GM21737 (cell line): ENCODE measurements around the gene SCN1A.

Experiments used
- ATAC-seq: cut with Tn5 transposase; IDR thresholded peaks from one replicate; pipeline ENCODE4 v1.9.1; 2021; ENCODE audit warnings: mild to moderate bottlenecking, moderate library complexity; ENCODE audit not compliant: unreplicated experiment

Gene SCN1A

DNA sequence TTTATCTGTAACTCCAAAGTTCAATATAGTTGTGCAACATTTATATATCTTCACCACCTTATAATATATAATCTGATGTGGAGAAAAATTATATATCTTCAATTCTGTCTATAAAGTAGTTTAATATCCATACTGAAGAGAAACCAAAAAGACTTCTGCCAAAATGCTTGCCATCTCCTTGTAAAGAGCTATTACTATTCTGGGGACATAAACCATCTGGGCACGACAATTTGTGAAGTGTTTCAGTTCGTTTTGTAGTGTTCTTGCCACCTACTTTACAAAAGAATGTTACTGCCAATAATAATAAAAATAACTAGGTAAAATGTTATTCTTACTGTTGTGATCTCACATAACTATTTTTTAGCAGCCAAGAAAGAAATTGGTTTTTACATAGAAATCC lies 45.1 kb downstream of the SCN1A start:
- ATAC-seq: no peak

- ATAC-seq: no peak
Observed at GRCh38 chr2:166081852-166082251, 46.0 kb downstream of the SCN1A start.

DNA sequence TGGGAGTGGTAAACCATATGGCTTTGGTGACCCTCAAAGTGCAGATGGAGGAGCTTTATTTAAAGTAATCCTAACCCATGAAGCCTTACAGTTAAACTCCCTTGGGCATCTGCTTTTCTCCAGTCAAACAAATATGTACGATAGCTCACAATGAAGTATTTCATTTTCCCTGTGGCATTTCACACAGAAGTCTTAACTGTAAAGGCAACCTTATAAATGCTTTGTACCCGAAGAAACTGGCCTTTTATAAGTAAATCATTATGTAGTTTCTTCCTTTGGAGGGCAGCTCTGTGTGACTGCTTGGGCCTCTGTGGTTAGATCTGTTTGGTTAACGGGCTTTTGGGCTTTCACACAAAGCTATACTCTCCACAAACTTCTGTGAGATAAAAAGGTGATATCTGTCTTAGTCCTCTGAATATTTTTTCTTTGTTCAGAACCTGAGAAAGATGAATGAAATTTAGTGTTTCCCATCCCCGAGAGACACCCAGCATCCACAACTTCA lies 46.6 kb downstream of the SCN1A start:
- no peak for ATAC-seq

DNA sequence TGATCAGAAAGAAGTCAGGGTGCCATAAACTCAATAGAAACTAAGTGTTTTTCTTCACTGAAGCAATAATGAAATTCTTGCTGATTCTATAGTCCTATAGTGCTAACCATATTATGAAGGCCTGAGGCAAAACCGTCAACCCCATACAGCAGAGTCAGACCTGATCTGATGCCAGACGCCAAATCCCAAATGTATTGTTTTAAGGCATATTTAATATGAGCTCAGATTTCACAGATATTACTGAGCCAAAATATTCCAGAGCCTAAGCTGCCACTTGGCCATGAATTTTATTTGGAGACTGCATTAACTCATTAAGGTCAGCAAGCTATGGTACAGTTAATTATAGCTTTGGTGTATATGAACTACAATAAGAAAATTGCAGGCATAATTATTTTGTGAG lies 53.4 kb downstream of the SCN1A start:
- ATAC-seq: no peak

DNA sequence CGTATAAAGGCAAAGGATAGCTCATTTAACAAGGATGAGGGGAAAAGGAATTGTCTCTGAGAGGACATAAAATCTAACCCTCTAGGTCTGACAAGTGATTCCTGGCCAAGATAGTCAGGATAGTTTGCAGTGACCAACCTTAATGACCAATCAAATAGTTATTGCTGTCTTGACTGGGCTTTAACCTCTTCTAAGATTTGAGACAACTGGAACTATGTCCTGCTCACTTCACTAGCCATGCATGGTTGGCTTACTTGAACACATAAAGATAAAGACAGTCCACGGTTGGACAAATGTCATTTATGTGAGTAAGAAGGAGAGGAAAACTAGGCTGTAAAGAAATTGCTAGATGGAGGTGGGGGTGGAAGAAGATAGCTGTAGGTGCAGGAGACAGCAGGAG lies 53.8 kb downstream of the SCN1A start:
- no peak for ATAC-seq

GRCh38 chr2:166070231-166070630 lies 57.6 kb downstream of the SCN1A start:
- no peak for ATAC-seq

DNA sequence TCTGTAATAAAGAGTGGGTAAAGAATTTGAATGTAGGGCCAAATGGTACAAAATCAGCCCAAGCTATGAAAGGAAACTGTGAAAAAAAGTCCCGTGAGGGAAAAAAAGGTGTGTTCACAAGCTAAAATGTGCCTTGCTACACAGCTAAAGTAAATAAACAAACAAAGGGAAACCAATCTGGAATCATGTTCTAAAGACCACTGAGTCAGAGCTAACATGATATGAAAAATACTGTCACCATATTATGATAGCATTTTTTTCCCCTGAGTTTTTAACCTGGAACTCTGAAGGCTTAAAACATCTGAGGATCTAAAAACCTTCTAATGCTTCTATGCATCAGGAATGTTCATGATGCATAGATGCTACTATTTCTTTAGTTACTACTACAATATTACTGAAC lies 58.8 kb downstream of the SCN1A start:
- no peak for ATAC-seq

DNA sequence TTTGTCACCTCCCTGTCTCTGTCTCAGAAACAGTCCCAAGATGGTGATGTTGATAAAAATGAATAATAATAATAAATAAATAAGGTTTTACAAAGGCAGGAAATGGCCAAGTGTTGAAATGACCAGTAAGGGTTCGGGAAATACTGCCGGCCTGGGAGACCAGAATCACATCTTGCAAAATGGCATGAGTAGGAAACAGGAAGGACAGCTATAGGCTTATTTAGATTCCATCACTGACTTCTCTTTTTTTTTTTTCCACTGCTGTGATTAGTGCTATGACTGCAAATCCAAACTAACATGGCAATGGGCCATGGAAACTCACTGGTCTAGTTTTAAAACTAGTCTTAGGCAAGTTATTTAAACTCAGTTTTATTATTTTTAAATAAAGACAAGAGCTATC lies 60.6 kb downstream of the SCN1A start:
- ATAC-seq: no peak

- no peak for ATAC-seq
Observed at GRCh38 chr2:166060191-166060590, 67.6 kb downstream of the SCN1A start.

DNA sequence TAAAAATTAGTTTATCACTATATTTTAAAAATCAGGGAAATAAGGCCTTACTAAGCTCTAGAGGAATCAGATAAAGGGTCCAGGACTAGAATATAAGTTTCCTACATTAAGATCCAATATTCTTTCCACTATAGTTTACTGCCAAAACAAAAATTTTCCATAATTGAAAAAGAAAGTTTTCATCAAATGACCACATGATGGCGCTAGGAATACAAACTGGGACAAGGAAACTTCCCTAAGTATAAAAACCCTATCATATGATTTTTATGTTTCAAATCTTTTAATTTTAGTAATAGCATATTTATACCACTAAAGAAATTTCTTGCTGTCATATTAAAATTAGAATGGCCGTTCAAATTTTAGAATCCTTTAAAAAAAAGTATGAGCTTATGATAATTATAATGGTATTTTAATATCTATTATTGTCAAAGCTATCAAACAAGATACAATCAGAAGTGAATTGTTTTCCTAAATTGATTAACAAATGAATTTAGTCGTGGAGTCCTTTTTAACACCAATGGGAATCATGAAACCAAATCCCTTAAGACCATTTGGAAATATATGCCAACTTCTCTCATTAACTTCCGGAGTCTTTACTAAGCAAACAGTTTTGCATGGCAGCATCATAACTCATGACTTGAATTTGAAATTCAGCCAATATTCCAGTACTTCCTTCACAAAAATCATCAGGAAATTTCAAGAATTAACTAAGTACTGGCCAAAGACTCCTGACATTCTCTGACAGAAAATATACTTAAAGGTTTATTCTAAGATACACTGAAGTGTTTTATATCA lies 70.3 kb downstream of the SCN1A start:
- ATAC-seq: no peak

- ATAC-seq: no peak
Observed at GRCh38 chr2:166044853-166045483, 82.9 kb downstream of the SCN1A start.

DNA sequence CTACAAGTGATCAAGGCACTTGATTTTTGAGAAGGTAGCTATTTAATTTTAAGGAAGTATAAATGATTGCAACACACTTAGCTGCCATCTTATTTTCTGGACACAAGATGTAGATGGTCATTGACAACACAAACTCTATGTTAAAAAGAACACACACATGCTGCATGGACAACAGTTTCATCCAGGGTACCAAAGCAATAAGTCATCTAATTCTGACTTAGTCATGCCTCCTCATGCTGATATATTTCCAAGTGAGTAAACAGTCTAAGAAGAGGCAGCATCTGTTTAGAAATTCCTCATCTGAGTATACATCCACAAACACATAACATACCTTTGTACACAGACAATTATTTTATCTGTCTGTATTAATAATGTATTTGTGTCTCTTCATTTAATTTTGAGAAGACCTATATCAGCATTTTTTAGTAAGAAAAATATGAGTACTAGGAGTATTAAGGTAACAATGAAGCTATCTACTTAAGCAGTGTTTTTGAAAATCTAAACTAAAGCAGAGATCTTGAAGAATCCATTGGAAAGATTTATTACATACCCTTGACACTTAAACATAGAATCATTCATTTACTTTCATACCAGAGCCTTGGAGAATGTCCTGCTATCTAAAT lies 84.9 kb downstream of the SCN1A start:
- no peak for ATAC-seq

- ATAC-seq: no peak
Observed at GRCh38 chr2:166042356-166042755, 85.5 kb downstream of the SCN1A start.

DNA sequence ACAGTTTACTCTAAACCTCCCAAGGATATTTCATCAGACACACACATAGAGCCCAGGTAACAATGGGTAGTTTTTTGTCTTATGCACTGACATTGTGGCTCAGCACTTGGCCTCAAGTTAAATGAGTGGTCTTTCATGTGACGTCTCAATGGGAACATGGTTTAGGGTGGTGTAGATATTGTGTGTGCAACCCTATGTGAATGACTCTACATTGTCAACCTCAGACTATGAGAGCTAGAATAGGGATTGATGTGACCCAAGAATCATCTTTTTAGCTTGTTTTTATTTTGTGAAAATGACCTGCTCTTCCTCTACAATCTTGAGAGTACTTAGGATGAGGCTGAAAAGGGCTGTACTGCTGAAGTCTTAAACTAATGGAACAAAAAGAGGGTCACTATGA lies 86.2 kb downstream of the SCN1A start:
- ATAC-seq: no peak

GRCh38 chr2:166032361-166032760 lies 95.5 kb downstream of the SCN1A start:
- ATAC-seq: no peak

DNA sequence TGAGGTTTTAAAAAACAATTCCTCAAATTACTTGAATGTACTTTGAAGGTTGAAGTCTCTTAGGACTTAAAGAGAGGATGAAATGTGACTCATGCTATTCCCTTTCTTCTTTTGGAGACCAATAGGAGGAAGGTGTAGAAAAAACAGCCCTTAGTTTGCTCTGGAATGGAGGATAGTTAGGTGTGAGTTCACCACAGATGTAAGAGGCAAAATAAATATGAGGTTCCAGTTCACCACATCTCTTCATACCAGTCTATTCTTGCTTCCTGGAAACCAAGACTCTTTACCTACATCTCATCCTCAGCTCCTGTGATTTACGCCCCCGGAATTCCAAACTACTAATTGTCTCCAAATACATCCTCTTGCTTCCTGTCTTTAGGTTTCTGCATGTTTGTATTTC lies 96.8 kb downstream of the SCN1A start:
- ATAC-seq: no peak

GRCh38 chr2:166025313-166025712 lies 102.5 kb downstream of the SCN1A start:
- no peak for ATAC-seq

DNA sequence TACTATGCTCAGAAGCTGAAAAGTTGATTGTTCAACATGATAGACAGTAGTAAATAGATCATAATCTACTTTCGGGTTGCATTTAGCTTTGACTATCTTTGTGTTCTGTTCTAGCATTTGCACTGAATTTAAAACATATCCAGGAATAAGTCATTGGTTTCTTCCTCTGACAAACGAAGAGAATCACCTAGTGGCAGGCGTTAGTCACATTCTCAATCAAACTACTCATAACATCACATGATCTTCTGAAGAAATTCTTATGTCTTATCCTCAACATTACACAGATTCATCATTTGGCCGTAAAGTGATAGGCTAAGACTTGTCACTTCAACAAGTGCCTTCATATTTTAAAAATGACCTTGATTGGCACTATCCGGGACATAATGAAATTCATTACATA lies 110.6 kb downstream of the SCN1A start:
- ATAC-seq: no peak

GRCh38 chr2:166013878-166014277 lies 113.9 kb downstream of the SCN1A start:
- ATAC-seq: no peak

- no peak for ATAC-seq
Observed at GRCh38 chr2:166011660-166012059, 116.2 kb downstream of the SCN1A start.

DNA sequence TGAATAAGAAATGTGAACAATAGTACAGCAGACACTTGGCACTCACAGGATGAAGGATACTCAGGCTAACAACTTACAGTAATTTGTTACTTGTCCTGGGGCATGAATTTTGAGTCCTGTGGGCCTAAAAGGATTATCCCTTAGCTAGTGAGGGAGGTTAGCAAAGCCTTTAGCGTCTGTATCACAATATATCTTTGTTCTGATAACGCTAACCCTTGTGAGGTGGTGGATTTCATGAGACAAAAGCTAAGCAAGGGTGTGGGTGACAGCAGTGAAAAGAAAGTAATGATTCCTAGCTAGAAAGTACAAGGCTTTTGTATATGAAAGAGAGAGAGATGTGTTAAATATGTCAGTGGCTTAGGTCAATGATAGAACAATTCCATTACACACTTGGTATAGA lies 127.4 kb downstream of the SCN1A start:
- ATAC-seq: no peak

DNA sequence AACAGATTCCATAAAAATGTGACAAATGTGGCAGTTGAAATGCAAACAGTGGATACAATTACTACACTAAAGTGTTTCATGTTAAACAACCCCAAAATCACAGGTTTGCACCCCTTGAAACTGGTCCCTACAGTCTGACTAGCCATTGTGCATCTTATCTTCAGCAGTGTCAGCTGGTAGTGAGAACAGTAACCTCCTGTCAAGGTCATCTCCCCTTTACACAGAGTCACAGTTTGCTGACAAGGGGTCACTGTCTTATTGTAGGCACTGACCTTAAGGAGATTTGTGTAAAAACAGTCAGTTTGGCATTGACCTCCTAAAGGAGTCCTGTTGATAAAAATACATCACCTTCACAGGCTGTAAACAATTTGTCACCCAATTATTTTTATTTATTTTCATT lies 137.0 kb downstream of the SCN1A start:
- ATAC-seq: no peak
